GM20000 (cell line): ENCODE measurements around the gene RHBG.

ENCODE experiments used
- DNase-seq: peaks from one replicate; pipeline ENCODE4 v3.0.0; 2012; ENCODE audit warnings: low spot score
- CTCF ChIP-seq: IDR thresholded peaks from 2 replicates; pipeline ENCODE4 v1.5.1; 2012; ENCODE audit warnings: mild to moderate bottlenecking, control low read depth; ENCODE audit errors: extremely low read depth, missing control alignments

RHBG gene

GRCh38 chr1:156356875-156357534 lies 12.0 kb upstream of the RHBG start:
- TF ChIP-seq CTCF: peak; percentile 75
- peak; percentile 73 for DNase-seq

- no peak for TF ChIP-seq CTCF
- no peak for DNase-seq
Measured at GRCh38 chr1:156357977-156358376, 11.0 kb upstream of the RHBG start.

GRCh38 chr1:156358641-156359040 lies 10.4 kb upstream of the RHBG start:
- no peak for TF ChIP-seq CTCF
- DNase-seq: no peak

GRCh38 chr1:156359249-156359648 lies 9.8 kb upstream of the RHBG start:
- no peak for TF ChIP-seq CTCF
- DNase-seq: no peak

GRCh38 chr1:156359973-156360372 lies 9.0 kb upstream of the RHBG start:
- peak; percentile 12 for DNase-seq
- TF ChIP-seq CTCF: no peak

- TF ChIP-seq CTCF: no peak
- no peak for DNase-seq
Measured at GRCh38 chr1:156360534-156360933, 8.5 kb upstream of the RHBG start.

- peak; percentile 10 for DNase-seq
- TF ChIP-seq CTCF: no peak
Measured at GRCh38 chr1:156365754-156366153, 3.3 kb upstream of the RHBG start.
